ENCODE data around the gene CCNC. TPM values are rescaled to one million over a fixed set of nuclear protein-coding genes. Genes with fewer than 3 reads are reported as not detected.

Gene CCNC
- total RNA-seq, 1 donor from 2014 or later: 85.9 TPM

Other genes starting within 250 kb of the CCNC start
- gene FAXC, start 219.0 kb downstream of the CCNC start, total RNA-seq: 7.5 and 10.1 TPM in 2 replicates
- gene COQ3, start 174.5 kb downstream of the CCNC start, total RNA-seq: 3.3 and 5.0 TPM in 2 replicates
- 29.2 and 32.3 TPM in 2 replicates for gene PNISR, start 143.4 kb downstream of the CCNC start, total RNA-seq
- gene USP45, start 53.2 kb downstream of the CCNC start, total RNA-seq: 8.6 and 13.8 TPM in 2 replicates
- 0.04 TPM in 1 of 2 replicates, not detected in the other for gene PRDM13, start 38.2 kb upstream of the CCNC start, total RNA-seq

Data from kidney epithelial cell (primary cell).